PC-9 (cell line): ENCODE measurements around the gene ULBP3. TPM values are rescaled to one million over a fixed set of nuclear protein-coding genes. Genes with fewer than 3 reads are reported as not detected.

Experiments
- BruUV-seq: library from RNA; stranded (reverse); fragments of 400-500 nt; replicated peaks from 2 replicates; lab custom pipeline; 2021; lab: Mats Ljungman, UMichigan
- CTCF ChIA-PET: fragments of 300-600 bp; sonication (Branson Sonifier 250); formaldehyde crosslinking; loops from one replicate; lab custom pipeline; 2022; ENCODE audit warnings: antibody characterized with exemption; lab: Charles Lee
- POLR2A ChIA-PET: fragments of 300-600 bp; sonication (Branson Sonifier 250); formaldehyde crosslinking; loops from one replicate; lab custom pipeline; 2022; ENCODE audit warnings: antibody characterized with exemption; ENCODE audit not compliant: unreplicated experiment; lab: Charles Lee
- DNase-seq, 2 experiments: peaks; one replicate each; pipeline versions ENCODE4 v3.0.0 to v3.0.0-alpha.2; 2015 to 2022; ENCODE audit warnings: mixed read lengths in 1 of 2
- H2AFZ ChIP-seq: fragments of 200-600 bp; sonication (generic); 2 replicates; pipeline ENCODE4 v1.8.1; 2017; ENCODE audit warnings: antibody characterized with exemption
- H3F3A ChIP-seq: fragments of 200-600 bp; sonication (generic); 2 replicates; pipeline ENCODE4 v1.8.1; 2017; ENCODE audit warnings: antibody characterized with exemption, mild to moderate bottlenecking, low read depth; ENCODE audit not compliant: insufficient read depth
- H3K27ac ChIP-seq: fragments of 200-600 bp; sonication (generic); 2 replicates; pipeline ENCODE4 v1.6.1; 2016; ENCODE audit warnings: mixed run types
- H3K27me3 ChIP-seq: fragments of 200-600 bp; sonication (generic); 2 replicates; pipeline ENCODE4 v1.6.1; 2016; ENCODE audit warnings: low read depth, mixed run types; ENCODE audit not compliant: insufficient read depth
- H3K36me3 ChIP-seq: fragments of 200-600 bp; sonication (generic); 2 replicates; pipeline ENCODE4 v1.6.1; 2016; ENCODE audit warnings: low read depth, mixed run types
- H3K4me1 ChIP-seq: fragments of 200-600 bp; sonication (generic); replicated peaks from 2 replicates; pipeline ENCODE4 v1.6.1; 2016; ENCODE audit warnings: mixed run types; ENCODE audit not compliant: insufficient read depth
- H3K4me2 ChIP-seq: fragments of 200-600 bp; sonication (generic); 2 replicates; pipeline ENCODE4 v1.6.1; 2017; ENCODE audit warnings: mixed run types
- H3K4me3 ChIP-seq: fragments of 200-600 bp; sonication (generic); 2 replicates; pipeline ENCODE4 v1.6.1; 2016; ENCODE audit warnings: mixed run types
- H3K79me2 ChIP-seq: fragments of 200-600 bp; sonication (generic); 2 replicates; pipeline ENCODE4 v1.6.1; 2017; ENCODE audit warnings: low read depth, mixed run types
- H3K9me2 ChIP-seq: fragments of 200-600 bp; sonication (generic); 2 replicates; pipeline ENCODE4 v1.8.1; 2017; ENCODE audit warnings: mild to moderate bottlenecking; ENCODE audit not compliant: insufficient read depth
- H3K9me3 ChIP-seq: fragments of 200-600 bp; sonication (generic); 2 replicates; pipeline ENCODE4 v1.8.1; 2016; ENCODE audit warnings: low read depth; ENCODE audit not compliant: insufficient read depth
- H4K20me1 ChIP-seq: fragments of 200-600 bp; sonication (generic); 2 replicates; pipeline ENCODE4 v1.8.1; 2017; ENCODE audit not compliant: insufficient read depth
- EZH2 ChIP-seq: fragments of 200-600 bp; sonication (generic); IDR thresholded peaks from 2 replicates; pipeline ENCODE4 v1.8.0; 2017; ENCODE audit warnings: antibody characterized with exemption, low read depth
- intact Hi-C: fragments of 100-400 bp; cut with micrococcal nuclease; formaldehyde crosslinking; loops from one replicate; pipeline ENCODE4 v1.10.0; 2022; ENCODE audit not compliant: unreplicated experiment
- total RNA-seq: library from RNA; stranded (reverse); gene quantifications from 2 replicates; pipeline ENCODE4 v1.2.3, GENCODE V29; 2021
- TF ChIP-seq, protein P1 (sequence below): fragments of 200-600 bp; sonication (generic); conservative IDR thresholded peaks from 2 replicates; pipeline ENCODE4 v1.6.1; 2017; ENCODE audit warnings: mixed run types, antibody characterized with exemption, mild to moderate bottlenecking, moderate library complexity

Gene ULBP3
- total RNA-seq, 1 experiment from 2014 or later = 4.2 TPM

DNA sequence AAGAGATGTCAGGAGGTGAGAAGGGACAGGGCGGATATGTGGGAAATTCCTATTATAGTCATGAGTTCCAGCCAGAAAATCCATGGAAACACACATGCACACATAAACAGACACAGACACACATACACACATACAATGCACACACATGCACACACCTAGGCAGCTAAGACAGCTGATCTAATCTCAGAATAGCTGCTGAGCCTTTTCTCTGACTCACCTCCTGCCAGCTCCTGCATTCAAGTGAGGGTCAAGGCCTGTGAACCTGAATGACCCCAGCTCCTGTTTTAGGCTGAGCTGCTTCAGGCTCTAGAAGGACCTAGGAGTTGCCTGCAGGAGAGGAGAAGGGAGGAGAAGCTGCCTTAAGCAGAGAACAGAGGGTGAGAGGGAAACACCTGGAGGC is 22.0 kb downstream of the ULBP3 start:
- H3K27ac ChIP-seq = no peak overlapping the region
- POLR2A ChIA-PET = no interaction called here
- BruUV-seq = no TSS peak
- no peak for TF ChIP-seq EZH2
- TF ChIP-seq, protein P1, sequence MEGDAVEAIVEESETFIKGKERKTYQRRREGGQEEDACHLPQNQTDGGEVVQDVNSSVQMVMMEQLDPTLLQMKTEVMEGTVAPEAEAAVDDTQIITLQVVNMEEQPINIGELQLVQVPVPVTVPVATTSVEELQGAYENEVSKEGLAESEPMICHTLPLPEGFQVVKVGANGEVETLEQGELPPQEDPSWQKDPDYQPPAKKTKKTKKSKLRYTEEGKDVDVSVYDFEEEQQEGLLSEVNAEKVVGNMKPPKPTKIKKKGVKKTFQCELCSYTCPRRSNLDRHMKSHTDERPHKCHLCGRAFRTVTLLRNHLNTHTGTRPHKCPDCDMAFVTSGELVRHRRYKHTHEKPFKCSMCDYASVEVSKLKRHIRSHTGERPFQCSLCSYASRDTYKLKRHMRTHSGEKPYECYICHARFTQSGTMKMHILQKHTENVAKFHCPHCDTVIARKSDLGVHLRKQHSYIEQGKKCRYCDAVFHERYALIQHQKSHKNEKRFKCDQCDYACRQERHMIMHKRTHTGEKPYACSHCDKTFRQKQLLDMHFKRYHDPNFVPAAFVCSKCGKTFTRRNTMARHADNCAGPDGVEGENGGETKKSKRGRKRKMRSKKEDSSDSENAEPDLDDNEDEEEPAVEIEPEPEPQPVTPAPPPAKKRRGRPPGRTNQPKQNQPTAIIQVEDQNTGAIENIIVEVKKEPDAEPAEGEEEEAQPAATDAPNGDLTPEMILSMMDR = no peak
- H3K9me2 ChIP-seq = no peaks in the 10 kb centered on the region
- peaks cover 5% of the 10 kb centered on the region for H3K27me3 ChIP-seq
- CTCF ChIA-PET = no interaction called here
- no peaks in the 10 kb centered on the region for H4K20me1 ChIP-seq
- H3F3A ChIP-seq = no peaks in the 10 kb centered on the region
- H3K4me1 ChIP-seq = no peaks in the 10 kb centered on the region; the same call in 1 of the 2 replicates
- H3K9me3 ChIP-seq = no peaks in the 10 kb centered on the region
- no peaks in the 10 kb centered on the region for H3K79me2 ChIP-seq
- no peaks in the 10 kb centered on the region for H3K36me3 ChIP-seq
- no peak overlapping the region for H3K4me3 ChIP-seq
- H3K4me2 ChIP-seq = no peak overlapping the region
- no peak overlapping the region for H2AFZ ChIP-seq
- no peak for DNase-seq
- intact Hi-C loops = no loop called here

DNA sequence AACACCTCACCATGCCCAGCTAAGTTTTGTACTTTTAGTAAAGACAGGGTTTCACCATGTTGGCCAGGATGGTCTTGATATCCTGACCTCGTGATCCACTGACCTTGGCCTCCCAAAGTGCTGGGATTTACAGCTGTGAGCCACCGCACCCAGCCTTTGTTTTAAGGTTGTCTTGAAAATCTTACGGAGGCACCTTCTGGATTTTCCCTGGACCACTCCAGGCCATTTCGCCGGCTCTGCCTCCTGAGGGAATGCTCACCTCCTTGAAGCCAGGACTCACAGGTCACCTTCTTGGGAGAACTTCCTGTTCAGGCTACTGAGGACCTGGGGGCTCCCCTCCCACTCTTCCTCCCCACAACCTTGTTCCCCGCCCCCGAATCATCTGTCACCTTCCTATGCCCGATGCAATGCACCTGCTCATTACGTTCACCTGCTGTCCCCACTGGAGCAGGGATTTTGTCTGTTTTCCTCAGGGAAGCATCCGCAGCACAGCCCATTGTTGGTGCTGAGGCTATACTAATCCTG is 24.2 kb downstream of the ULBP3 start:
- H3K27ac ChIP-seq = no peak overlapping the region
- no peaks in the 10 kb centered on the region for H3K9me3 ChIP-seq
- CTCF ChIA-PET = no interaction called here
- H3K27me3 ChIP-seq = no peaks in the 10 kb centered on the region
- no peaks in the 10 kb centered on the region for H3K9me2 ChIP-seq
- H2AFZ ChIP-seq = no peak overlapping the region
- DNase-seq = no peak
- POLR2A ChIA-PET = no interaction called here
- TF ChIP-seq, protein P1 = no peak
- TF ChIP-seq EZH2 = no peak
- no TSS peak for BruUV-seq
- H3K36me3 ChIP-seq = no peaks in the 10 kb centered on the region
- no peaks in the 10 kb centered on the region for H3K79me2 ChIP-seq
- H3F3A ChIP-seq = no peaks in the 10 kb centered on the region
- H3K4me3 ChIP-seq = no peak overlapping the region
- no peaks in the 10 kb centered on the region; the same call in 1 of the 2 replicates for H3K4me1 ChIP-seq
- intact Hi-C loops = no loop called here
- no peak overlapping the region for H3K4me2 ChIP-seq
- H4K20me1 ChIP-seq = no peaks in the 10 kb centered on the region

DNA sequence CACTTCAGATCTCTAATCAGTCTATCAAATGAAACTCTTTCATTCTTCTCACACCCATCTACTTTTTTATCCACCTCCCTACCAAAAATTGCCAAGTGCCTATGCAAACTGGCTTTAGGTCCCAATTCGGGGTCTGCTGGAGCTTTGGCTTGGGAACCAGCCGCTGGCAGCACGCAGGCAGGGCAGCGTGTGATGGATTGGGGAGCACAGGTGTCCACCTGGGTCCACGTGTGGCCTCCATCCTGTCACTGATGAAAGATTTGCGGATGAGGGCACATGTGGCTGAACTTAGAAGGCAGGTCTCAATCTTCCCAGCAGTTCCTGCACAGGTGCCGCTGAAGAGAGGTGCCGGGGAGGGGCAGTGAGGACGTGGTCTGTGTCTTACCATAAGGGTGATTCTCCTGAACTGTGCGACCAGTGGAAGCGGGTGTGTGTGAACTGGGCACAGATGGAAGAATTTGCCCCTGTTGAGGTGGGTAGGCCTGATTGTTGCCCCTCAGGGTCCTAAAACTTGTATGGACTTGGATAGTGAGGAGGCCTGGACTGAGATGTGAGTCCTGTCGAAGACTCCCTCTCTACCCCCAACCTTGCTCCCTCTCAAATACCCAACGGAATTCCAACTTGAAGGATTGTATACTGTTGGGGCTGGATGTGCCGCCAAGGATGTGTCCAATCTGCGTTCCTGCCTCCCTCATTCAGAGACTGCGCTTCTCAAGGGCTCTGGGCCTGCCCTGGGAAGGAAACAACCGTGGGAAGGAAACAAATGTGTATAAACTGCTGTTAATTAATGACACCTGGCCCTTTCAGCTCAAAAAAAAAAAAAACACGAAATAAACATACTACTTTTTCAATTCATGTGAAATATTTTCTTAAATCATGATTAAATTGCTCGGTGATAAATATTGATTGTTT is 25.2 kb downstream of the ULBP3 start:
- Histone ChIP-seq H4K20me1 (no peaks in the 10 kb centered on the region), H3K79me2 (no peaks in the 10 kb centered on the region), H3K4me2 (no peak overlapping the region), H3K27ac (no peak overlapping the region), H3K36me3 (no peaks in the 10 kb centered on the region), H3K9me2 (no peaks in the 10 kb centered on the region), H3K4me3 (no peak overlapping the region), H3K4me1 (no peaks in the 10 kb centered on the region; the same call in 1 of the 2 replicates), H3K9me3 (no peaks in the 10 kb centered on the region), H2AFZ (no peak overlapping the region), H3F3A (no peaks in the 10 kb centered on the region), H3K27me3 (no peaks in the 10 kb centered on the region; the same call in 1 of the 2 replicates)
- BruUV-seq = no TSS peak
- ChIA-PET POLR2A (no interaction called here), CTCF (interaction anchor here (0.6 kb wide), 1 partner anchor 65 kb away, joined by 3 read pairs; no protein-coding TSS in a partner anchor)
- no peak for TF ChIP-seq EZH2
- TF ChIP-seq, protein P1 = no peak
- intact Hi-C loops = no loop called here
- no peak for DNase-seq
